ENCODE data around the gene NT5C1B. TPM values are rescaled to one million over a fixed set of nuclear protein-coding genes. Genes with fewer than 3 reads are reported as not detected.
A peak's percentile ranks its signal among the peaks of the same experiment; 100 is the strongest.

Gene NT5C1B
- polyA plus RNA-seq, 4 donors = 0.69 to 0.93 (median 0.87) TPM

- no peak for DNase-seq (ENCODE audit: low read depth in 4 of 4, low spot score in 3 of 4)
Measured at GRCh38 chr2:18600255-18600613, 10.9 kb upstream of the NT5C1B start.

GRCh38 chr2:18599509-18600254, 10.3 kb upstream of the NT5C1B start:
- DNase-seq (ENCODE audit: low read depth in 4 of 4, low spot score in 3 of 4) = no peak

GRCh38 chr2:18598848-18599484, 9.6 kb upstream of the NT5C1B start:
- DNase-seq (ENCODE audit: low read depth in 4 of 4, low spot score in 3 of 4) = no peak

GRCh38 chr2:18597618-18598017, 8.2 kb upstream of the NT5C1B start:
- no peak for DNase-seq (ENCODE audit: low read depth in 4 of 4, low spot score in 3 of 4)

- DNase-seq (ENCODE audit: low read depth in 4 of 4, low spot score in 3 of 4) = no peak
Measured at GRCh38 chr2:18596993-18597392, 7.6 kb upstream of the NT5C1B start.

- DNase-seq (ENCODE audit: low read depth in 4 of 4, low spot score in 3 of 4) = no peak
Measured at GRCh38 chr2:18593496-18593895, 4.1 kb upstream of the NT5C1B start.

- DNase-seq (ENCODE audit: low read depth in 4 of 4, low spot score in 3 of 4) = no peak
Measured at GRCh38 chr2:18592372-18592771, 3.0 kb upstream of the NT5C1B start.

GRCh38 chr2:18588802-18589201, 567 bp downstream of the NT5C1B start:
- DNase-seq (ENCODE audit: low read depth in 4 of 4, low spot score in 3 of 4) = no peak

GRCh38 chr2:18588049-18588448, 1.3 kb downstream of the NT5C1B start:
- DNase-seq (ENCODE audit: low read depth in 4 of 4, low spot score in 3 of 4) = no peak

GRCh38 chr2:18585526-18585925, 3.8 kb downstream of the NT5C1B start:
- no peak for DNase-seq (ENCODE audit: low read depth in 4 of 4, low spot score in 3 of 4)

- DNase-seq (ENCODE audit: low read depth in 4 of 4, low spot score in 3 of 4) = no peak
Measured at GRCh38 chr2:18584608-18584954, 4.8 kb downstream of the NT5C1B start.

- DNase-seq (ENCODE audit: low read depth in 4 of 4, low spot score in 3 of 4) = no peak
Measured at GRCh38 chr2:18583905-18584607, 5.3 kb downstream of the NT5C1B start.

- no peak for DNase-seq (ENCODE audit: low read depth in 4 of 4, low spot score in 3 of 4)
Measured at GRCh38 chr2:18580606-18581005, 8.8 kb downstream of the NT5C1B start.

GRCh38 chr2:18578033-18578432, 11.3 kb downstream of the NT5C1B start:
- no peak for DNase-seq (ENCODE audit: low read depth in 4 of 4, low spot score in 3 of 4)

GRCh38 chr2:18566145-18566769, 23.1 kb downstream of the NT5C1B start:
- no peak for DNase-seq (ENCODE audit: low read depth in 4 of 4, low spot score in 3 of 4)

GRCh38 chr2:18560797-18561085, 28.6 kb downstream of the NT5C1B start:
- no peak for DNase-seq (ENCODE audit: low read depth in 4 of 4, low spot score in 3 of 4)

- DNase-seq (ENCODE audit: low read depth in 4 of 4, low spot score in 3 of 4) = peak; percentile 90 to 91 (median 90)
Measured at GRCh38 chr2:18560031-18560796, 29.2 kb downstream of the NT5C1B start, which contains the start of gene RDH14. TSS of gene RDH14 (minus strand) at chr2:18560653. CDS start at chr2:18560572, 81 bp downstream.

GRCh38 chr2:18559531-18560030, 29.8 kb downstream of the NT5C1B start:
- DNase-seq (ENCODE audit: low read depth in 4 of 4, low spot score in 3 of 4) = peak in 1 of 4 donors; percentile 23

- DNase-seq (ENCODE audit: low read depth in 4 of 4, low spot score in 3 of 4) = no peak
Measured at GRCh38 chr2:18558458-18558857, 30.9 kb downstream of the NT5C1B start.

GRCh38 chr2:18557121-18557520, 32.2 kb downstream of the NT5C1B start:
- no peak for DNase-seq (ENCODE audit: low read depth in 4 of 4, low spot score in 3 of 4)
